ENCODE data around the gene CNNM2. TPM values are rescaled to one million over a fixed set of nuclear protein-coding genes. Genes with fewer than 3 reads are reported as not detected.

Gene CNNM2
- total RNA-seq, 1 experiment from 2014 or later: 16.1 TPM

DNA sequence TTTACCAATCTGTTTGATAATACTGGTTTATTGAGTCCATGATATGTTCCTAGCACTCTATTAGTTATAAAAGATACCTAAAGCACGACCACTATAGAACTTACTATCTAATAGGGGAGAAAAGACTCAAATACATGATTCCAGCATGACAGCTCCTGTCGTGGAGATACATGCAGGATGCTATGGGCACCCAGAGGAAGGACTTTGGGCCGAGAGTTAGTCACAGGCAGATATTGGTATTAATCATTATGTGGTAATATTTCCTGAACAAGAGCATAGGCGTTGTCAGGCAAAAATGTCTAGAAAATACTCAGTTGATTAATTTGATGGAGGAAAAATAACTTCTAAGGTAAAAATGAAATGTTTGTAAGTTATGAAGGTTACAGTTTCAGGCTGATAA is 31.8 kb downstream of the CNNM2 start:
- H3K9me3 Mint-ChIP-seq (ENCODE audit: unreplicated experiment): peaks cover 7% of the 10 kb centered on the region
- no TSS peak for BruUV-seq (replicated peaks)
- Histone ChIP-seq H3K4me3 (ENCODE audit: low read depth, low read length) (no peak overlapping the region), H3K36me3 (ENCODE audit: control insufficient read depth, insufficient read depth, low read length) (no peaks in the 10 kb centered on the region), H3K4me1 (peaks cover 9% of the 10 kb centered on the region; the same call in 1 of the 2 replicates), H3K27me3 (replicated peaks; ENCODE audit: control insufficient read depth, insufficient read depth, low read length) (no peaks in the 10 kb centered on the region), H3K9me3 (no peaks in the 10 kb centered on the region)
- H3K4me3 Mint-ChIP-seq (ENCODE audit: unreplicated experiment): no peak overlapping the region
- no peaks in the 10 kb centered on the region for H3K36me3 Mint-ChIP-seq (ENCODE audit: insufficient read depth, unreplicated experiment)
- no peak for TF ChIP-seq CTCF (IDR thresholded peaks at IDR 0.05; ENCODE audit: insufficient read depth in 1 of 2, low read depth in 1 of 2, low read length in 1 of 2, severe bottlenecking in 1 of 2, unreplicated experiment in 1 of 2)
- intact Hi-C loops (cut with micrococcal nuclease; ENCODE audit: unreplicated experiment): no loop called here
- ChIA-PET POLR2A (no interaction called here), CTCF (no interaction called here)
- no peak overlapping the region for H3K27ac Mint-ChIP-seq (ENCODE audit: unreplicated experiment)
- no peaks in the 10 kb centered on the region for H3K27me3 Mint-ChIP-seq (ENCODE audit: insufficient read depth, unreplicated experiment)
- H3K4me1 Mint-ChIP-seq (ENCODE audit: low read depth, unreplicated experiment): peaks cover 11% of the 10 kb centered on the region
- DNase-seq: no peak

DNA sequence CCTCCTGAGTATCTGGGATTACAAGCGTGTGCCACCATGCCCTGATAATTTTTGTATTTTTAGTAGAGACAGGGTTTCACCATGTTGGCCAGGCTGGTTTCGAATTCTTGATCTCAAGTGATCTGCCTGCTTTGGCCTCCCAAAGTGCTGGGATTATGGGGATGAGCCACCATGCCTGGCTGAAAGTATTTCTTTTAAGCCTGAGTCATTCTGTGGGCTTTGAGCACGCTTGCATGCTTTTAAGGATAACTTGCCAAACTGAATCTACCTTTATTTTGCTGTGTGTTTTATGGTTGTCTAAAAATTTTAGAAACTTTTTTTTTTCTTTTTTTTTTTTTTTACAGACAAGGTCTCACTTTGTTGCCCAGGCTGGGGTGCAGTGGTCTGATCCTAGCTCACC is 33.2 kb downstream of the CNNM2 start:
- no peak overlapping the region for H3K27ac Mint-ChIP-seq (ENCODE audit: unreplicated experiment)
- H3K27me3 Mint-ChIP-seq (ENCODE audit: insufficient read depth, unreplicated experiment): no peaks in the 10 kb centered on the region
- no peak overlapping the region for H3K4me3 Mint-ChIP-seq (ENCODE audit: unreplicated experiment)
- no peak overlapping the region for H3K4me3 ChIP-seq (ENCODE audit: low read depth, low read length)
- DNase-seq: no peak
- ChIA-PET CTCF (no interaction called here), POLR2A (no interaction called here)
- no peaks in the 10 kb centered on the region for H3K36me3 ChIP-seq (ENCODE audit: control insufficient read depth, insufficient read depth, low read length)
- no TSS peak for BruUV-seq (replicated peaks)
- intact Hi-C loops (cut with micrococcal nuclease; ENCODE audit: unreplicated experiment): no loop called here
- H3K9me3 ChIP-seq: no peaks in the 10 kb centered on the region
- TF ChIP-seq CTCF (IDR thresholded peaks at IDR 0.05; ENCODE audit: insufficient read depth in 1 of 2, low read depth in 1 of 2, low read length in 1 of 2, severe bottlenecking in 1 of 2, unreplicated experiment in 1 of 2): no peak
- peaks cover under 1% of the 10 kb centered on the region for H3K4me1 Mint-ChIP-seq (ENCODE audit: low read depth, unreplicated experiment)
- peaks cover 9% of the 10 kb centered on the region for H3K9me3 Mint-ChIP-seq (ENCODE audit: unreplicated experiment)
- H3K27me3 ChIP-seq (replicated peaks; ENCODE audit: control insufficient read depth, insufficient read depth, low read length): no peaks in the 10 kb centered on the region
- no peaks in the 10 kb centered on the region for H3K36me3 Mint-ChIP-seq (ENCODE audit: insufficient read depth, unreplicated experiment)
- no peaks in the 10 kb centered on the region for H3K4me1 ChIP-seq

- BruUV-seq (replicated peaks): no TSS peak
- H3K27ac Mint-ChIP-seq (ENCODE audit: unreplicated experiment): no peak overlapping the region
- no peaks in the 10 kb centered on the region for H3K27me3 ChIP-seq (replicated peaks; ENCODE audit: control insufficient read depth, insufficient read depth, low read length)
- H3K9me3 Mint-ChIP-seq (ENCODE audit: unreplicated experiment): peaks cover 7% of the 10 kb centered on the region
- no peak overlapping the region for H3K4me3 ChIP-seq (ENCODE audit: low read depth, low read length)
- POLR2A ChIA-PET: no interaction called here
- CTCF ChIA-PET: no interaction called here
- no peak for TF ChIP-seq CTCF (IDR thresholded peaks at IDR 0.05; ENCODE audit: insufficient read depth in 1 of 2, low read depth in 1 of 2, low read length in 1 of 2, severe bottlenecking in 1 of 2, unreplicated experiment in 1 of 2)
- no peaks in the 10 kb centered on the region for H3K27me3 Mint-ChIP-seq (ENCODE audit: insufficient read depth, unreplicated experiment)
- no peaks in the 10 kb centered on the region for H3K36me3 ChIP-seq (ENCODE audit: control insufficient read depth, insufficient read depth, low read length)
- H3K4me1 Mint-ChIP-seq (ENCODE audit: low read depth, unreplicated experiment): no peaks in the 10 kb centered on the region
- no peaks in the 10 kb centered on the region for H3K9me3 ChIP-seq
- peaks cover 9% of the 10 kb centered on the region for H3K4me1 ChIP-seq
- H3K4me3 Mint-ChIP-seq (ENCODE audit: unreplicated experiment): no peak overlapping the region
- no peak for DNase-seq
- intact Hi-C loops (cut with micrococcal nuclease; ENCODE audit: unreplicated experiment): no loop called here
- no peaks in the 10 kb centered on the region for H3K36me3 Mint-ChIP-seq (ENCODE audit: insufficient read depth, unreplicated experiment)
These were observed 41.3 kb downstream of the CNNM2 start for GRCh38 chr10:102959360-102959759.
